ENCODE measurements around the gene RALGAPA1.

DNA sequence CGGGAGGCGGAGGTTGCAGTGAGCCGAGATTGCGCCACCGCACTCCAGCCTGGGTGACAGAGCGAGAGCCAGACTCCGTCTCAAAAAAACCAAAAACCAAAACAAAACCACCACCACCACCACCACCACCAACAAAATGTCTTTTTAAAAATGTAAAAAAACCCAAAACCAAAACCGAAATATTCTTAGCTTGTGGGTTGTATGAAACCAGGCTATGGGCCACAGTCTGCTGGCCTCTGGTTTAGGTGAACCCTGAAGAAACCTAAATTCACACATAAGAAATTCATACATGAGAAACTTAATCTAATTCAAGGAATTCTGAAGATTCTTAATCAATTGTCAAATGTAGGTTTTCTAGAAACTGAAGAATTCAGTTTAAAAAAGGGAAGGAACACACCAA is 237.5 kb downstream of the RALGAPA1 start:
- TF ChIP-seq, protein P1, sequence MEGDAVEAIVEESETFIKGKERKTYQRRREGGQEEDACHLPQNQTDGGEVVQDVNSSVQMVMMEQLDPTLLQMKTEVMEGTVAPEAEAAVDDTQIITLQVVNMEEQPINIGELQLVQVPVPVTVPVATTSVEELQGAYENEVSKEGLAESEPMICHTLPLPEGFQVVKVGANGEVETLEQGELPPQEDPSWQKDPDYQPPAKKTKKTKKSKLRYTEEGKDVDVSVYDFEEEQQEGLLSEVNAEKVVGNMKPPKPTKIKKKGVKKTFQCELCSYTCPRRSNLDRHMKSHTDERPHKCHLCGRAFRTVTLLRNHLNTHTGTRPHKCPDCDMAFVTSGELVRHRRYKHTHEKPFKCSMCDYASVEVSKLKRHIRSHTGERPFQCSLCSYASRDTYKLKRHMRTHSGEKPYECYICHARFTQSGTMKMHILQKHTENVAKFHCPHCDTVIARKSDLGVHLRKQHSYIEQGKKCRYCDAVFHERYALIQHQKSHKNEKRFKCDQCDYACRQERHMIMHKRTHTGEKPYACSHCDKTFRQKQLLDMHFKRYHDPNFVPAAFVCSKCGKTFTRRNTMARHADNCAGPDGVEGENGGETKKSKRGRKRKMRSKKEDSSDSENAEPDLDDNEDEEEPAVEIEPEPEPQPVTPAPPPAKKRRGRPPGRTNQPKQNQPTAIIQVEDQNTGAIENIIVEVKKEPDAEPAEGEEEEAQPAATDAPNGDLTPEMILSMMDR (IDR thresholded peaks at IDR 0.05; ENCODE audit: low read depth, low read length): no peak
- TF ChIP-seq POLR2A (IDR thresholded peaks at IDR 0.05; ENCODE audit: extremely low read depth, insufficient read length): no peak

All from NB4 (cell line).